Stimulated activated CD4-positive, alpha-beta T cell treated with anti-CD3 and anti-CD28 coated beads, Interleukin-1b, Interleukin-23, amount 100 ng/mL, for 1 hour (primary cell): ENCODE data around the gene SDF2.

Experiments
- DNase-seq, 2 donors: peaks; one replicate each; pipeline ENCODE4 v3.0.0-alpha.2; 2020; ENCODE audit warnings: low read depth in 2 of 2

The SDF2 gene, protein sequence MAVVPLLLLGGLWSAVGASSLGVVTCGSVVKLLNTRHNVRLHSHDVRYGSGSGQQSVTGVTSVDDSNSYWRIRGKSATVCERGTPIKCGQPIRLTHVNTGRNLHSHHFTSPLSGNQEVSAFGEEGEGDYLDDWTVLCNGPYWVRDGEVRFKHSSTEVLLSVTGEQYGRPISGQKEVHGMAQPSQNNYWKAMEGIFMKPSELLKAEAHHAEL

GRCh38 chr17:28661635-28662526 lies at the start of gene SDF2, which contains the start of gene SUPT6H:
Gene SDF2 (minus strand): TSS chr17:28661906. CDS start chr17:28661876, 30 bp downstream.
Gene SUPT6H (plus strand): TSS chr17:28662205. CDS start chr17:28673402, 11,197 bp downstream.
- peak; percentile 68 to 92 for DNase-seq

- DNase-seq, result peak; percentile 75 to 89
Observed at GRCh38 chr17:28710861-28711722, 49.4 kb upstream of the SDF2 start.

DNA sequence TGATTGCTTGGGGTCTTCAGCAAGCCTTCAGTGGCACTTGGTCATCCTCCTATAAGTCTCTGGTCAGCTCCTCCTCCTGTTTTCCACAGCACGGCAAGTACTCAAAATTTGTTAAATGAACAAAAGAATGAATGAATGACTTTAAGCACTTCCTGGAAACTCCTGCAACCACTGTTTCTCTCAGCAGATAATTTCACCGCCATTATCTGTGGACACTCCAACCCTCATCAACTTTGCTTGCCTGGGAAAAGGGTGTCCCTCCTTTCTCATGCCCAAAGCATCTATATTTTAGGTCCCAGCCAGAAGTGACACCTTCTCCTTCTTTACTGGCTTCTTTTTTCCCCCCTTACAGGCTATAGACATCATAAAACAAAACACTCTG lies 45.6 kb upstream of the SDF2 start:
- DNase-seq, result no peak

DNA sequence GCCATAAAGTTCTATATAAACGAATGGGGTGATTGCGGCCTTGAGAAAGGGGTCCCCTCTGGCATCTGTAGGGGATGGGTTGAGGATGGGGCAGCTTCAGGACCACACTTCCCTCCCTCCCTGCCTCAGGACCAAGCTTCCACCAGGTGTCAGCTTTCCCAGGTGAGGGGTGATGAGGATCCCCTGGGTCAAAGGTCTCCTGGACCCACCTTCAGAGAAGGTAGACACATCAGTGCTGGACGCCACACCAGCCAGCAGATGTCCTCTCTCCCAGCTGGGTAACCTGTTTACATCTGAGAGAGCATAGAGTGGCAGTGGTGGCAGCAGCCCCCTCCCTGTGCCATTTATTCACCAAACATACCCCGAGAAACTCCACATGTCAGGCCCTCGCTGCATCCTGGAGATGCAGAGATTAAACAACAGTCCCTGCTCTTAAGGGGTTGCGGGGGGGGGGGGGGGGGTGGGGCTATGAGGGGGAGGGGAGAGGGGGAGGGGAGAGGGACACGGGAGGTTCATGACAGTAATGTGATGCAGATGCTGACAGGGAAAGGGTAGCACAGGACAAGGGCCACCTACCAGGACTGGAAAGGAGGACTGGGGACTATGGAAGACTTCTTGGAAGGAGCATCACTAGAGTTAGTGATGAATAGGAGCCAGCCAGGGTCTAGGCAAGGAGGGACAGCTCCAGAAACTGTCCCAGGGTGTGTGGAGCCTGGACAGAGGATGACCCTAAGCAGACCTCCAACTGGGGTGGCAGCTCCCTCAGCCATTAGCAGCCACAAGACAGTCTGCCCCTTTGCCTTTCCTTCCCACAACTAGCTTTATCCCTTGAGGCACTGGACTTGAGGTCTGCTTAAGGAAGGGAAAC lies 45.0 kb upstream of the SDF2 start:
- DNase-seq, result no peak

GRCh38 chr17:28705728-28706334 lies 44.1 kb upstream of the SDF2 start:
- no peak for DNase-seq

DNA sequence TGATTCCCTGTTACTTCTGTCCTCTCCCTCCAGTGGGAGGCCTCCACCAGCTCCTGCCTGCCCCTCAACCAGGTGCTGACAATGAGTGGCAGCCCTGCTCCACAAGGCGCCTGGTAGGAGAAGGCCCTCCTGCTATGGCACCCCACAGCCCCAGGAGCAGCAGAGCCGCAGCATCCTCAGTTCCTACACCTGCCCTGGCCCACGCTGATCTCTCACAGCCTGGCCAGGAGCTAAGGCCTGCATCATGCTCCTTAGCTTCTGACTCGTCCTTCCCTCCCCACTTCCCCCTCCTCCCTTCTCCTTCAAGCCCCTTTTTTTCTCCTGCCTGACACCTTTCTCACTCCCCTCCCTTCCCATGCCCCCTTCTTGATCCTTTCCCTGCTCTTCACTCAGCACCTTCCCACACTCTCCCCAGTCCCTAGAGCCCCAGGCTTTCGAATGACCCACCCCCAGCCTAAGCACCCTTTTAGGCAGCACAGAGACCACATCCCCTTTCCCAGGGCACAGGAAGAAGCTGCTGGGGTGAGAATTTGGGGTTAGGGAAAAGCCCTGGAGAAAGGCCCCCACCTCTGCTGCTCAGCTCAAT lies 43.5 kb upstream of the SDF2 start:
- DNase-seq, result no peak

DNA sequence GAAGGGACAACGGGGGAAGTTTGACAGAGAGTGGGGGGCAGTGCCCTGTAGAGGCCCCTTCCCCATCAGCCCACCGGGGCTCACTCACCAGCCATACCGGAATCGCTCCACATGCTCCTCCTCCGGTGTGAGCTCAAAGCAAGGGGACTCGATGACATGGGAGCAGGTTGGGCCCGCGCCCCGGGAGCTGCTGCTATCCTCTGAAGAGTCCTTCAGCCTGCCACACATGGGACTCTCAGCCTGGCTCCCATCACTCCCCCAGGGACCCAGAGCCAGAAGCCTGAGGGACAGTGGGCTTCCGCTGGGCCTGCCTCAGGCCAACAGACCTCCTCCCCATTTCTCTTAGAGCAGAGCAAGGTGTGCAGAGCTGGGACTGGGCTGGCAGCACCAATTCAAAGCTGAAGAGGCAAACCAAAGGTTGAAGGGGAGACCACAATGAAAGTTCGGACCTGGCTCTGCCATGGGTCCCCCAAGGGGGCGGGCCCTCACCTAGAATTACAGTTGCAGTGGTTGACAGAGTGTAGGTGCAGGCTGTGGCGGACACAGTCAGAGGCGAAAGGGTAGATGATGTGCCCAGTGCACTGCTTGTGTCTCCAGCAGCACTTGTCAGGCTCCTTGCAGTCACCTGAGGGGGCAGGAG lies 42.6 kb upstream of the SDF2 start:
- DNase-seq, result no peak

DNA sequence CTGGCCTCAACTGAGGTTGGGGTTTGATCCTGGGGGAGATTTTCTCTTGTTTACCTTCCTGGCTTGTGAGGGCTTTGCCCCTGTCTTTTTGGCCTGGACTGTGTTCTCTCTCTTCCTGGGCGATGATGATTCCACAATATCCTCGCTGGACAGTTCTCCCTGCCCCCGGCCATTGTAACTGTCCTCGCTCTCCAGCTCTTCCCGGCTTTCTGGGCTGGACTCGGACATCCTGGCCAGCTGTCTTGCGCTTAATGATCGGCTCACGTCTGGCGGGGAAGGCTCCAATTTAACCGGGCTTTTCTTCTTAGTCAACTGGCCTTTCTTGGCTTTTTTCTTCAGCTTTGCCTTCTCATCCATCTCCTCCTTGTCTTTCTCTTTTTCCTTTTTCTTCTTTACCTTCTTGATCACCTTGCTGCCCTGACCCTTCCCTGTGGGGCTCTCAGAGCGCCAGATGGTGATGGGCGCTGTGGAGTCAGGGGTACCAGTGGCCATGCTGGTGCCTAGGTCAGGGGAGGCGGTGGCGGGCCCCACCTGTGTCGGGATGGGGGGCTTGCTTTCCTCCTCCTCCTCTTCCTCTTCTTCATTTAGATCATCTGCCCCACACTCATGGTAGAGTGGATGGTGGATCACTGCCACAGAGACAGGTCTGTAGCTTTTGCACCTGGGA lies 42.0 kb upstream of the SDF2 start:
- DNase-seq, result no peak

DNA sequence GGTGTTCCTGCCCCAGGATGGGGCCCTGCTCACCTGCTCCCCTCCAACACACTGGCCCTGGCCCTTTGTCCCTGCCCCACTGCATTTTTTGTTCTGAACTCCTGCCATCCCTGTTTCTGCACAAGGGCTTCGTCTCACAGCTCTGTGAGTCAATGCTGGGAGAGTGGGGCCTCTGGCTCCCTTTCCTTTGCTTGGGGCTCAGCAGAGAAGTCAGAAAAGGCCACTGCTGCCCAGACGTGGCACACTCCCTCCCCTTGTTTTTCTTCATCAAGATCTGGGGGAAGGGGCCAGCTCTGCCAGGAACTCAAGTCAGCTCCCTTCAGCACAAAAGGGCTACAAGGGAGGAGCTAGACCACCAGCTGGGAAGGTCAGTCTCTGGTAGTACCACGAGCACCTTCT lies 41.0 kb upstream of the SDF2 start:
- no peak for DNase-seq

GRCh38 chr17:28702026-28702751 lies 40.5 kb upstream of the SDF2 start:
- no peak for DNase-seq

- no peak for DNase-seq
Observed at GRCh38 chr17:28700830-28701492, 39.3 kb upstream of the SDF2 start.

- DNase-seq, result no peak
Observed at GRCh38 chr17:28700278-28700677, 38.6 kb upstream of the SDF2 start.

GRCh38 chr17:28698253-28698941 lies 36.7 kb upstream of the SDF2 start:
- DNase-seq, result no peak

- no peak for DNase-seq
Observed at GRCh38 chr17:28693869-28694268, 32.2 kb upstream of the SDF2 start.

- DNase-seq, result no peak
Observed at GRCh38 chr17:28689011-28689410, 27.3 kb upstream of the SDF2 start.

DNA sequence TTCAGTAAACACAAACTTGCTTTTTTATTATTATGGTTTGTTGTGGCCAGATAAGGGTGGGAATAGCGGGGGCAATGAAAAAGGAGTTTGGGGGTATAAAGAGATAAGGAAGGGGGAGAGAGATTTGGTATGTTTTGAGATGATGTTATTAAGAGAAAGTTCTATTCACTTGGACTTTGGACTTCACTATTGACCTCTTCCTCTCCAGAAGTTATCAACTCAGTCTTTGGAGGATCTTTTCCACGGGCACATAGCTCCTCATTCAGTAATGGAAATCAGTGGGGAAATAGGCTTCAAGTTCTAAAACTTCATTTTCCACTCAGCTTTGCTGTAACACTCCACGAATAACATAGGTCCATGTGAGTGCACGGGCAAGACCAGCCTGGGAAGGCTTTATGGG lies 26.8 kb upstream of the SDF2 start:
- no peak for DNase-seq

DNA sequence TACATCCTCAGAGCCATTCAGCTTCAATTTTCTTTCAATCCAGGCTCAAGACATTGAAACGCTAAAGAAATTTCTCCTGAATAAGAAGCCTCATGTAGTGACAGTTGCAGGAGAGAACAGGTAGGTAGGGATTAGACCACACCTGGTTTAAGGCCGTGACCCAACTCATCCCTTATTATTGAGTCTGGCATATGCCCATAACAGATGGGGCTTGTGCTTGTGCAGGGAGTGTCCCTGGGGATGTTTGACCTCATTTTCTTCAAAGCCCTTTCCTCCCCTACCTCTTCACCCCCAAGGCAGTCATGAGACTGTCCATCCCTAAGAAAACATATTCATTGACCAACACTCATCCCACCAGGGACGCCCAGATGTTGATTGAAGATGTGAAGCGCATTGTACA lies 24.6 kb upstream of the SDF2 start:
- no peak for DNase-seq

GRCh38 chr17:28685366-28685765 lies 23.7 kb upstream of the SDF2 start:
- no peak for DNase-seq
